C4-2B (cell line): Measurements from ENCODE around the gene OR2T33.
"Not testable (repeated sequence)": the region's sequence is repeated elsewhere in the genome, so short reads cannot be mapped to it uniquely, and the experiment has no call there.

Experiments
- CTCF ChIP-seq: fragments of 450-650 bp; conservative IDR thresholded peaks from 2 replicates; pipeline ENCODE4 v1.5.1; 2017; ENCODE audit warnings: mild to moderate bottlenecking
- ZFX ChIP-seq: fragments of 450-650 bp; IDR thresholded peaks from 2 replicates; pipeline ENCODE4 v1.6.1; 2017

DNA sequence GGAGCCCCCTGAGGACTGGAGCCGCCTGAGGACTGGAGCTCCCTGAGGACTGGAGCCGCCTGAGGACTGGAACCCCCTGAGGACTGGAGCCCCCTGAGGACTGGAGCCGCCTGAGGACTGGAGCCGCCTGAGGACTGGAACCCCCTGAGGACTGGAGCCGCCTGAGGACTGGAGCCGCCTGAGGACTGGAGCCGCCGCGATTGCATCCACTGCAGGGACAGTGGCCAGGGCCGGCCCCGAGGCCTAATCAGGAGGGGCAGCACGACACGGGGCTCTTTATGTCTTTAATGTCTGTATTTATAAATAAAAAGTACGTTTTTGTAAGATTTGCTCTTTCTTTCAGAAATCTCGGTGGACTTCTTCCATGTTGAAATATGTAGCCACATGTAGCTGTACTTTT, 29.0 kb upstream of the OR2T33 start:
- TF ChIP-seq CTCF, ZFX: not testable (repeated sequence)
